HG02588 (cell line): ENCODE measurements around the gene PCCB.
"Not testable (repeated sequence)": the region's sequence is repeated elsewhere in the genome, so short reads cannot be mapped to it uniquely, and the experiment has no call there.

Experiments used
- ATAC-seq: cut with Tn5 transposase; IDR thresholded peaks from one replicate; pipeline ENCODE4 v1.9.1; 2021; ENCODE audit warnings: mild to moderate bottlenecking, moderate library complexity; ENCODE audit not compliant: unreplicated experiment

Gene PCCB

DNA sequence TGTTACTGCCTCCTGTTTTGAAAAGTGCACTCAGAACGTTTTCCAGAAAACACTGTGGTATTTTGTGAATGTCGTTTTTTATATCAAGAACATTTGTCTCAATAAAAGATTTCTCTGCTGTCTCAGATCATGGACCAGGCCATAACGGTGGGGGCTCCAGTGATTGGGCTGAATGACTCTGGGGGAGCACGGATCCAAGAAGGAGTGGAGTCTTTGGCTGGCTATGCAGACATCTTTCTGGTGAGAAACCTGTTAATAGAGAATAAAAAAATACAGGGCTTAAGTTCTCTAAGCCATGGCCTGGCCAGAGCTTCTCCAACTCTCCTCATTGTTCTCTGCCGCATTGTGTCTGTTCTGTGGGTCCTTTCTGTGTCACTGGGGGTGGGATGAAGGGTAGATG, 11.7 kb downstream of the PCCB start:
- ATAC-seq = no peak

DNA sequence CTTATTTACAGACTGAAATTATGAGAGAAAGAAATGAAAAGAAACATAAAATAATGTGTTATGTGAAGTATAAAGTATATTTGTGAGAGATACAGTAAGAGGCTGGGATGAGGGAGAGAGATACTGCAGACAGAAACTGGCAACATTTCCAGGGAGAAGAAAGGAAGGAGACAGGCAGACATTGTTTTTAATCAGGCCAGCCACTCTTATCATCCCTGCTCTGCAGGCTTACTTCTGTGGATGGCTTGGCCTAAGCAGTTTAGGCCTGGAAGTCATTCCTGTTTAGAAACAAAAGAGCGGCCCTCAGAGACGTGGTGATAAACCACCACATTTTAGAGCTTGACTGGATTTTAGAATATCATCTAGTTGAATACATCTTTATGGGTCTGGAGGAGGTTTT, 12.4 kb downstream of the PCCB start:
- no peak for ATAC-seq

GRCh38 chr3:136263251-136263650, 13.1 kb downstream of the PCCB start:
- no peak for ATAC-seq

DNA sequence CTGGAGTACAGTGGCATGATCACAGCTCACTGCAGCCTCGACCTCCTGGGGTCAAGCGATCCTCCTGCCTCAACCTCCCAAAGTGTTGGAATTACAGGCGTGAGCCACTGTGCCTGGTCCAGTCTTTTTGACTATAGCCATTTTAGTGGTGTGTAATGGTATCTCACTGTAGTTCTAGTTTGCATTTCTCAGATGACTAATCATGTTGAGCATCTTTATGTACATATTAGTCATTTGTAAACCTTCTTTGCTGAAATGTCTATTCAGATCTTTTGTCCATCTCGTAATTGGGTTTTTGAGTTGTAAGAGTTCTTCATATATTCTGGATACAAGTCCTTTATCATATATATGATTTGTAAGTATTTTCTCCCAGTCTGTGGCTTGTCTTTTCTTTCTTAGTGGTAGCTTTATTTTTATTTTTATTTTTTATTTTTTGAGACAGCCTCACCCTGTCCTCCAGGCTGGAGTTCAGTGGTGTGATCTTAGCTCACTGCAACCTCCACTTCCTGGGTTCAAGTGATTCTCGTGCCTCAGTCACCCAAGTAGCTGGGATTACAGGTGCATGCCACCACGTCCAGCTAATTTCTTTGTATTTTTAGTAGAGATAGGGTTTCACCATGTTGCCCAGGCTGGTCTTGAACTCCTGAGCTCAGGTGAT, 16.5 kb downstream of the PCCB start:
- not testable (repeated sequence) for ATAC-seq

DNA sequence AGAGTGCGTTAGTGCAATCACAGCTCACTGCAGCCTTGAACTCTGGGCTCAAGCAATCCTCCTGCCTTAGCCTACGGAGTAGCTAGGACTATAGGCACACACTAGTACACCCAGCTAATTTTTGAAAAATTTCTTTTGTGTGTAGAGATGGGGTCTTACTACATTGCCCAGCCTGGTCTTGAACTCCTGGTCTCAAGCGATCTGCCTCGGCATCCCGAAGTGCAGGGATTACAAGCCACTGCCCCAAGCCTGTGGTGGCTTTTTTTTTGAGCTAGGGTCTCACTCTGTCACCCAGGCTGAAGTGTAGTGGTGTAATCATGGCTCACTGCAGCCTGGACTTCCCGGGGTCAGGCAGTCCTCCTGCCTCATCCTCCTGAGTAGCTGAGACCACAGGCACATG, 17.1 kb downstream of the PCCB start:
- no peak for ATAC-seq

DNA sequence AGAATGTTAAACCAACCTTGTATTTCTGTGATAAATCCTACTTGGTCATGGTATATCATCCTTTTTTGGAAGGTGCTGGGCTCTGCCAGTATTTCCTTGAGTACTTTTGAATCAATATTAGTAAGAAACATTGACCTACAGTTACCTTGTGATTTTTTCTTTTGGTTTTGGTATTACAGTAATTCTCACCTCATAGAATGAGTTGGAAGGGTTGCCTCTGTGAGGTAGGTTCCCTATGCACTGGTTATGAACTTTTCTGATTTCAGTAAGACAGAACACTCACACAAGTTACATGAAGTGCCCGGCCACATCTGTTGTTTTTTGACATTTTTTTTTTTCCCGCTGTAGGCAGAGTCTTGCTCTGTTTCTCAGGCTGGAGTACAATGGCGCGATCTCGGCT, 20.0 kb downstream of the PCCB start:
- ATAC-seq = no peak

DNA sequence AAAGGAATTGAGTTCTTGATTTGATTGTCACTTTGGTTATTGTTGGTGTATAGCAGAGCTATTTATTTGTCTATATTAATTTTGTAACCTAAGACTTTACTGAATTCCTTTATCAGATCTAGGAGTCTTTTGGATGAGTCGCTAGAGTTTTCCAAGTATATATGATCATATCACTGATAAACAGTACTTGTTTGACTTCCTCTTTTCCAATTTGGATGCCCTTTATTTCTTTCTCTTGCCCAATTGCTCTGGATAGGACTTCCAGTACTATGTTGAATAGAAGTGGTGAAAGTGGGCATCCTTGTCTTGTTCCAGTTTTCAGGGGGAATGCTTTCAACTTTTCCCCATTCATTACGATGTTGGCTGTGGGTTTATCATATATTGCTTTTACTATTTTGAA, 21.5 kb downstream of the PCCB start:
- not testable (repeated sequence) for ATAC-seq

DNA sequence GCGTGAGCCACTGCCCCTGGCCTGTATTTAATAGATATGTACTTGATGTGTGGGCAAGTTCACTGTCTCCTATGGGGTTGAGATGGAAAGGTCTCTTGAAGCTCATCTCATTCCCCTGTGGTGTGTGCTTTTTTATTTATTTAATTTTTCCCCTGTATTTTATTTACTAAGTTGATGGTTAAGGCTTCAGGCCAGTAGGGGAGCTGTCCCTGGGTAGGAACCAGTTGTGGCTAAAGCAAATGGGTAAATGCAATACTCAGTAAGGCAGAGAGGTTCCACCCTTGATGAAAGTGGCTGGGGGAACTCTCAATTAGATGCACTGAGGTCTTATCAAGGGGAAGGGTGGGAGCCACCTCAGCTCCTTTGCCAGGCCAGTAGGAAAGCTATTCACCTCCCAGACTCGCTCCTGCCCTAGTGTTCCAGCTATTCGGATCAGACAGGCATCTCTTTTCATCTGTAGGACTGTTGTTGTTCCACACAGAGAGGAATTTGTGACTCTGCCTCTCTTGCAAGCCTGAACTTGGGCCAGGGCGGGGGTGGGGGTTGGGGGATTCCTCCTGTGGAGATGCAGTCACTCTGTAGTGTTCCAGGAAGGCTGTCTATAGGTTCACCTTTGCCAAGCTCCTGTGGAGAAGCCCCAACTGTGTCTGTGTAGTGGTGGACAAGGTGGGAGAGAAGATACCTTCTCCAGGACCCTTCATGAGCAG, 26.1 kb downstream of the PCCB start:
- no peak for ATAC-seq

DNA sequence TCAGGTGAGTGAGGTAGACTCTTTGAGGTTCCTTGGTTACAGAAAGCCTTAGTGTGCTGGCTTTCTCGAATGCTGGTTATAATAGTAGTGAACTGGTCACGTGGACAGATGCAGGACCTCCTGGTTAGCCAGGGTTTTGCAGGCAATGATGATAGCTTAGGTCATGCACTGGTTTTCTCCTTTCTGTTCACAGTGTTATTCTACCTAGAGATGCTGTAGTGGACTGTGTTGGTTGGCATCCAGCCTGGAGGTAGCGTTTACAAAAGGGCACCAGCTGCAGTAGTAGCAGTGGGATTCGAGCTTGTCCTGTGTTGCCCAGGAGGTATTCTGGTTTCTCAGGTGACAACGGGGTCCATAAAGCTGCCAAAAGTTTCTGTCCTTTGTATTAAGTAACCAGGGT, 27.0 kb downstream of the PCCB start:
- no peak for ATAC-seq

DNA sequence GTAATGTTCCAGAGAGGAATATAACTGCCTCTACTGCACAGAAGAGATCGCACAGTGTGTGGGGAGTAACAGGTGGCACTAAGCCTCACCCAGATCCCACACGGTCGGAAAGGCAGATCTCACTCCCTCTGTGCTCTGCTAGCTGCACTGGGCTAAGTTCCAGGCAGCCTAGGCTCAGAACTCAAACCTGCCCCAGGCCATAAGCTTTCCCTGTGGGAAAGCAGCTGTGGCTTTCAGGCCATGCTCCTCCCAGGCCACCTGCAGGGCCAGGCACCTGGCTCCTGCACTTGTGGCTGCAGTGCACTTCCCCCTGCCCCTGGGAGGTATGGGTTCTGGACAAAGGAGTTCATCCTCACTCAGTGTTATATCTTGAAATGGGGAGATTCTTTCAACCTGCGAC, 27.5 kb downstream of the PCCB start:
- no peak for ATAC-seq

- ATAC-seq = no peak
Observed at GRCh38 chr3:136279092-136279491, 29.0 kb downstream of the PCCB start.

DNA sequence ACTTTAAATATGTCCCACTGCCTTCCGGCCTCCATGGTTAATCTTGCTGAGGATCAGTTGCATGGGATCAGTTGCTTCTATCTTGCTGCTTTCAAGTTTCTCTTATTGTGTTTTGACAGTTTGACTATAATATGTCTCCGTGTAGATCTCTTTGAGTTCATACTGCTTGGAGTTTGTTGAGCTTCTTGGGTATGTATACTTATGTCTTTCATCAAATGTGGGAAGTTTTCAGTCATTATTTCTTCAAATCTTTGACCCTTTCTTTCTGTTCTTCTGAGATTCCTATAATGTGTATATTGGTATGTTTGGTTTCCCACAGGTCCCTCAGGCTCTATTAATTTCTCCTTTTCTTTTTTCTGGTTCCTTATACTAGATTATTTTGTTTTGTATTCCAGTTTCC, 30.8 kb downstream of the PCCB start:
- no peak for ATAC-seq

DNA sequence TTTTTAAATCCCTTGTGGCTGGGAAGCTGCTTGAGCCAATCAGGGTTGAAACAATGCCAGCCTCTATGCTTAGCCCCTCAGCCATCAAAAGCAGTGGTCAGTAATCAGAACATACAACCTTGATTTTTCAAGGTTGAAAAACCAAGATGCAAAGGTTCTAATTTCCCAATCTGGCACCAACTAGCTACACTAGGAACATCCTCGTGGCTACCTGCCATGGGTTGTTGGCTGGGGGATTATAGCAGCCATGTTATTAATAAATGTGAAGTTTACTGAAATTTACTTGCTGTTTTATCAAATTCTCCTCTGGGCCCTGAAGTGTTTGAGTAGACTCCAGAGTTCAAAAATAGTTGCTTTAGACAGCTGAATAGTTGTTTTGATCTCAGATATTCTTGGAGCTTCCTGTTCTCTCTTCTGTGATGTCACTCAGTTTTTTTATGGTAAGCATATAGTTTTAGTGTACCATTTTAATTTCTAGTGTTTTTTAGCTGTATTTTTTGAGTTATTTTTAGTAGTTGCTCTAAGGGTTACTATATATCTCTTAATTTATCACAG, 31.9 kb downstream of the PCCB start:
- ATAC-seq = no peak

- ATAC-seq = no peak
Observed at GRCh38 chr3:136283627-136284026, 33.5 kb downstream of the PCCB start.

DNA sequence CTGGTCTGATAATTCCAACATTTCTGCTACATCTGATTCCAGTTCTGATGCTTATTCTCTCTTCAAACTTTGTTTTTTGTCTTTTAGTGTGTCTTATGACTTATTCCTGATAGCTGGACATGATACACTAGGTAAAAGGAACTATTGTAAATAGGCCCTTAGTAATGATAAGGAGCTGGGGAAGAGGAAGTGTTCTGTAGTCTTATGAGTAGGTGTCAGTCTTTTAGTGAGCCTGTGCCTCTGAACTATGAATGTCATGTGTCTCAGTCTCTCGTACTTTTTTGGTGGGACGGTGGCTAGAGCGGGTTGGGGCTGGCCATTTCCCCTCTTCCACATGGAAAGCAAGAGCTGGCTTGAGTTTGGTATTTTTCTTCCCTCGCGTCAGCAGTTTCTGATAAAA, 41.2 kb downstream of the PCCB start:
- no peak for ATAC-seq

GRCh38 chr3:136292500-136292899, 42.4 kb downstream of the PCCB start:
- ATAC-seq = no peak

- ATAC-seq = no peak
Observed at GRCh38 chr3:136293279-136293678, 43.1 kb downstream of the PCCB start.

DNA sequence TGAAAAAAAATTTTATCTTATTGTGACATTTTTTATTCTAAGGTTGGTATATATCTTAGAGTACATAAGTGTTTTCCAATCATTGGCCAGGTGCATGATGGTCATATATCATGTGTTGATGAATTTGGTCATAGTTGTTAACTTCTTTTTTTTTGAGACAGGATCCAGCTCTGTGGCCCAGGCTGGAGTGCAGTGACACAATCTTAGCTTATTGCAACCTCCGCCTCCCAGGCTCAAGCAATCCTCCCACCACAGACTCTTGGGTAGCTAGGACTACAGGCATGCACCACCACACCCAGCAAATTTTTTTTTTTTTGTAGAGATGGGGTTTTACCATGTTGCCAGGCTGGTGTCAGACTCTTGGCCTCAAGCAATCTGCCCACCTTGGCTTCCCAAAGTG, 44.0 kb downstream of the PCCB start:
- no peak for ATAC-seq

- no peak for ATAC-seq
Observed at GRCh38 chr3:136296960-136297359, 46.8 kb downstream of the PCCB start.

DNA sequence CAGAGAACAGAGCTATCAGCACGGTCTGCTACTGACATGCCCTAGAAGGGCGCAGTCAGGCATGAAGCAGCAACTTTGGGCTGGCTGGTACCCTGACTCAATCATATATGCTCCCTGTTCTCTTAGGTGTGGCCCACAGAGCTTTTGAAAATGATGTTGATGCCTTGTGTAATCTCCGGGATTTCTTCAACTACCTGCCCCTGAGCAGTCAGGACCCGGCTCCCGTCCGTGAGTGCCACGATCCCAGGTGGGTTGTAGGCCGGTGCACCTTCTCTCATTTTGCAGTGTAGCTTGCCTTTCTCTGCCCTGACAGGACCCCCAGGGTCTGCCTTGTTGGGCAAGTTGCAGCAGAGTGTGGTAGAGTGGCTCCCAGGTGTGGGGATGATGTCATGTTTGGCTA, 47.7 kb downstream of the PCCB start:
- no peak for ATAC-seq

- no peak for ATAC-seq
Observed at GRCh38 chr3:136300444-136300843, 50.3 kb downstream of the PCCB start.

DNA sequence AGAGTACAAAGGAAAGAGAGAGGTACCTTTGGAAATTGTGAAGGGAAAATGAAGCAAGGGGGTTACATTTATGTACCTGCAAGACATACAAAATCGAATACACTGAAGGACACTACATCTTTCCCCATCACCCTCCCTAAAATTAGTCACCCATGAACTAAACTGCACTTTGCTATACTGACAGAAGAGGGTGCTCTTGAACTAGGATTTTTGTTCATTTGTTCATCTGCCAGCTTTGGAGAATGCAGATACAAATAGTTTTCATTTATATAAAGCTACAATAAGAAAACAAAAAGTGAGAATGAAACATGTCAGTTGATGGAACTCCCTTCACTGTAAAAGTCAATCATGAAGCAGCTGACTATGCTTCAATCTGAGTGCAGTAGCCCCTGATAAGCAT, 55.7 kb downstream of the PCCB start:
- ATAC-seq = no peak

DNA sequence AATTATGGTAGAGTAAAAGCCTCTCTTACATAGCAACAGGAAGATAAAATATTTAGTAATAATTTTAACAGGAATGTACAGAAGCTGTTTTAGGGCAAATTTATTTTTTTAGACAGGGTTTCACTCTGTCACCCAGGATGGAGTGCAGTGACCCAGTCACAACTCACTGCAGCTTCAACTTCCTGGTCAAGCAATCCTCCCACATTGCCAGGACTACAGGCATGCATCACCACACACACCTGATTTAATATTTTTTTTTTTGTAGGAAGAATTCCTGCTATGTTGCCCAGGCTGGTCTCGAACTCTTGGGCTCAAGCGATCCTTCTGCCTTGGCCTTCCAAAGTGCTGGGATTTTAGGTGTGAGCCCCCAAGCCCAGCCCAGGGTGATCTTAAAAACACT, 61.1 kb downstream of the PCCB start:
- ATAC-seq = no peak
